COLO668 (cell line): ENCODE results near the gene HIGD1A.
A peak's percentile ranks its signal among the peaks of the same experiment; 100 is the strongest.

Source experiments
- DNase-seq: peaks from one replicate; lab custom pipeline; 2025; ENCODE audit not compliant: unreplicated experiment; lab: John Stamatoyannopoulos, UW

The HIGD1A gene

GRCh38 chr3:42762046-42762724, 42.1 kb downstream of the HIGD1A start:
- peak; percentile 56 for DNase-seq

GRCh38 chr3:42758126-42758525, 46.2 kb downstream of the HIGD1A start:
- no peak for DNase-seq

- DNase-seq, result no peak
Measured at GRCh38 chr3:42756681-42757213, 47.5 kb downstream of the HIGD1A start.

- peak; percentile 15 for DNase-seq
Measured at GRCh38 chr3:42755681-42756578, 48.4 kb downstream of the HIGD1A start.

- no peak for DNase-seq
Measured at GRCh38 chr3:42753757-42754156, 50.5 kb downstream of the HIGD1A start.

GRCh38 chr3:42752961-42753360, 51.3 kb downstream of the HIGD1A start:
- no peak for DNase-seq

- no peak for DNase-seq
Measured at GRCh38 chr3:42752441-42752840, 51.8 kb downstream of the HIGD1A start.

GRCh38 chr3:42751609-42752008, 52.7 kb downstream of the HIGD1A start:
- DNase-seq, result no peak

- no peak for DNase-seq
Measured at GRCh38 chr3:42750834-42751233, 53.5 kb downstream of the HIGD1A start.

GRCh38 chr3:42749753-42750231, 54.5 kb downstream of the HIGD1A start:
- no peak for DNase-seq

GRCh38 chr3:42749025-42749752, 55.1 kb downstream of the HIGD1A start:
- no peak for DNase-seq

GRCh38 chr3:42747581-42747980, 56.7 kb downstream of the HIGD1A start:
- DNase-seq, result no peak

- DNase-seq, result no peak
Measured at GRCh38 chr3:42746455-42747450, 57.5 kb downstream of the HIGD1A start.

GRCh38 chr3:42745776-42746454, 58.4 kb downstream of the HIGD1A start:
- DNase-seq, result no peak

GRCh38 chr3:42745291-42745745, 59.0 kb downstream of the HIGD1A start:
- no peak for DNase-seq

GRCh38 chr3:42743204-42743995, 60.9 kb downstream of the HIGD1A start:
- DNase-seq, result no peak

GRCh38 chr3:42742688-42743087, 61.6 kb downstream of the HIGD1A start:
- no peak for DNase-seq

GRCh38 chr3:42742259-42742658, 62.0 kb downstream of the HIGD1A start:
- DNase-seq, result no peak

- DNase-seq, result no peak
Measured at GRCh38 chr3:42741796-42742195, 62.5 kb downstream of the HIGD1A start.
